Measurements from ENCODE around the gene NRAS. TPM values are rescaled to one million over a fixed set of nuclear protein-coding genes. Genes with fewer than 3 reads are reported as not detected.
"Not testable (repeated sequence)": the region's sequence is repeated elsewhere in the genome, so short reads cannot be mapped to it uniquely, and the experiment has no call there.

Gene NRAS
- polyA plus RNA-seq (ENCODE audit: insufficient read length) = 51.4 TPM

DNA sequence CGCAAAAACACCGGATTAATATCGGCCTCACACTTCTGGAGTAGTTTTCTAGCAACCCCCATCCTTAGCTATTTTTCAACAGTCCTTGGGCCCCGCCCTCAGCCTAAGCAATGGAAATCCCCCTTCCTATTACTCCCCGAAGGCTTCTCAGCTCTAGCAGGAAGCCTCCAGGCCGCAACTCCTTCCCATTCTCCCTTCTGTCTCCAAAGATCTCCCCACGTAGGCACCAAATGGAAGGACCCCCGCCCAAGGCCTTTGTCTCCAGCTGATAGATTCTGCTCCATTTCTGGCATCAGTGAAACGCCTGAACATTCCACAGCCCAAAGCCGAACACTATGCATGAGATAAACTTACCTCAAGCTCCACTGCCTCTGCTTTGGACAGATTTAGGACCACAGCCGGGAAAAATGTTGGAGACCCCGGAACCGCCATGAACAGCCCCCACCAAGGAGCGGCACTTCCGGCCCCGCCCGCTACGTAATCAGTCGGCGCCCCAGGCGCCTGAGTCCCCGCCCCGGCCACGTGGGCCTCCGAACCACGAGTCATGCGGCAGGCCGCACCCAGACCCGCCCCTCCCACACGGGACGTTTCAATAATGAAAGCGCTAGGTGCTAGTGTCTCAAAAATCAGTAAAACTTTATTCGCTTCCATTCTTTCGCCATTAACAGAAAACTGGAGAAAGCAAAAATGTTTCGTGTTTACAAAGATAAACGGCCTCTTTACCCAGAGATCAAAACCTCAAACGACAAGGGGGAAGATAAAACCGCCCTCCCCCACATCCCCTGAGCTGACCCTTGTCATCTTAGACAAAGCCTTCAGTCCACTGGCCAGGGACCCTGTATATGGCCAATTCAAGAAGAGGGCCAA lies at the start of gene NRAS:
NRAS (minus strand) TSS at position 468 of the 867 bp plus-strand sequence. CDS start 611 bp downstream, outside the sequence.
- peak; percentile 73 for DNase-seq (ENCODE audit: low read depth)

- DNase-seq (ENCODE audit: low read depth) = no peak
Observed at GRCh38 chr1:114764689-114765088, 48.1 kb upstream of the NRAS start.

- DNase-seq (ENCODE audit: low read depth) = no peak
Observed at GRCh38 chr1:114758256-114758832, 41.8 kb upstream of the NRAS start.

GRCh38 chr1:114757455-114758255 lies 41.1 kb upstream of the NRAS start, which contains the start of gene CSDE1:
TSS of gene CSDE1 (minus strand) at chr1:114757984. CDS start at chr1:114739890, 18,094 bp downstream.
- peak; percentile 96 for DNase-seq (ENCODE audit: low read depth)

GRCh38 chr1:114756949-114757454 lies 40.4 kb upstream of the NRAS start:
- DNase-seq (ENCODE audit: low read depth) = no peak

DNA sequence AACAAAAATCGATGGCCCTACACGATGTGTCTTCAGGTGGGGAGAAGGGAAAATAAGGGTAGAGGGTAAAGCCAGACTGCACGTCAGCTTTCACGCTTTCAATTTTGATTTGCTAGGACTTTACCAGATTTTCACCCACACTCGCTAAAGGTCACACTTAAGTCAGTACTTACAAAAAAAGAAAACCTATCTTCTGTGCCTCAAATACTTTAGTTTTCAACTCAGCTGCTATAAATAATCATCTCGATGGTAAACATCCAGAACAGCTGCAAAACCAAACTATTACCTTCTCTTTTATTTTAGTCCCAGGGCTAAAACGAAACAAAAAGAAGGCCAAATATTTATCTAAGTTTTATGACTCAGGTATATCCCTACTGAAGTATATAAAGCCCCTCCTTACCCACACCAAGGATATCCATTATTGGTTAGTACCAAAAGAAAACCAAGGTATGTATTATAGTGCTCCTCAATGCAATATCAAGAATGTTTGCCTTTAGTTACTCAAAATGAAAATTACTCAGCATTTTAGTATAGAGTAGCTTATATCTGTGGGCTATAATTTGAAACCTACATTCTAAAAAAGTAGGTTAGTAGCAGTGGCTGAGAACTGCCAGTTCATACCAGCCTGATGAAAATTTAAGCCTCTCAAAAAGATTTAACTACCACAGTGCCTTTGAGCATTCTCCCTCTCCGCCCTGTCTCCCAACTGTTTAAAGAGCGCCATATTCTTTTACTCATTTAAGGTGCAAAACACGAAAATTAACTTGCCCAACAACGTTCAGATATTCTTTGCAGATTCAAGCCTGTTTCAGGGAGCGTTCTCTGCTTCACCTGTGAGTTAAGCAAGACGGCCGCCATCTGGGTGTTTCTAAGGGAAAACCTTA lies 39.7 kb upstream of the NRAS start:
- DNase-seq (ENCODE audit: low read depth) = no peak

DNA sequence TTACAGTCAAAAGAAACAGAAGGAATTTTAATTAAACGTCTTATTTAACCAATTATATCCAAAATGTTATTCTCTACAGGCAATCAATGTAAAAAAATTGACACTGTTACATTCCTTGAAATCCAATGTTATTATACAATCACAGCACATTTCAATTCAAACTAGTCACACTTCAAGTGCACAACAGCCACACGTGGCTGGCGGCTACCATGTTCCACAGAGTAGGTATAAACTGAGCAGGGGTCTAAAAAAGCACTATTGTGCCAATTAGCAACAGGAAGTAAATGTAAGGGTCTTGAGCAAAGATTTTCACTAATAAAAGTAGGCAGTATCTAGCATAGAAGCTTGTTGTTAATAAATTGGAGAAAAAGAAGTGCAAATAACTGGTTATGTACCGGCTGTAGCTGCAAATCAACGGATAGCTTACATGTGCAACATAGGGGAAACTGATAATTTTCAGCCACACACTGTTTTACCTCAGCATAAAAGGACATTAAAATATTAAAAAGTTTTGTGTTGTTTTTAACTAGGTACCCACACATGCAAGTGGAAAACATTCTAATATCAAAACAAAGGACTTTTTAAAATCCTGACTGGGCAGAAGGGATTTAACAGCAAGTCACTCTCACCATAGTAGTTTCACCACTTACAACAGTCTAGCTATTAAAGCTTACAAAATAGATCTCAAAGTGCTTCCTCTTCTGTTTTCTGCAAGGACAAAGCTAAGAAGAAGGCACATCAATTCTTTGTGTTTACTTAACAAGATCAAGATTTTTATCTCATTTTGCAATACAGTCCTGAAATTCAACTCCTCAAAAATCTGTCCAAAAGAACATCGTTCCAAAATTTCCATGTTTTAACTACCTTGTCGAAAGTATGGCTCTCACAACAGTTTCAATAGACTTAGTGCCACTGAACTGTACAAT lies 38.7 kb upstream of the NRAS start:
- DNase-seq (ENCODE audit: low read depth) = no peak

DNA sequence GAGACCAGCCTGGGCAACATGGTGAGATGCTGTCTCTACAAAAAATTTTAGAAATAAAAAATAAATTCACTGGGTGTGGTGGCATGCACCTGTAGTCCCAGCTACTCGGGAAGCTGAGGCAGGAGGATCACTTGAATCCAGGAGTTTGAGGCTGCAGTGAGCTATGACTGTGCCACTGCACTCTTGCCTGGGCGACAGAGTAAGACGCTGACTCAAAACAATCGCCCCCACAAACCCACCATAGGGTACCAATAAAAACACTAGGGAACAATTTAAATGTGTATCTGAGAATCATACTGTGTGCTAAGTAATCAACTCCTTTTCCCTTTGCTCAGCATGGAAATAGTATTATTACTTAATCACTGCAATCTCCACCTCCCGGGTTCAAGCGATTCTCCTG lies 37.1 kb upstream of the NRAS start:
- not testable (repeated sequence) for DNase-seq (ENCODE audit: low read depth)

DNA sequence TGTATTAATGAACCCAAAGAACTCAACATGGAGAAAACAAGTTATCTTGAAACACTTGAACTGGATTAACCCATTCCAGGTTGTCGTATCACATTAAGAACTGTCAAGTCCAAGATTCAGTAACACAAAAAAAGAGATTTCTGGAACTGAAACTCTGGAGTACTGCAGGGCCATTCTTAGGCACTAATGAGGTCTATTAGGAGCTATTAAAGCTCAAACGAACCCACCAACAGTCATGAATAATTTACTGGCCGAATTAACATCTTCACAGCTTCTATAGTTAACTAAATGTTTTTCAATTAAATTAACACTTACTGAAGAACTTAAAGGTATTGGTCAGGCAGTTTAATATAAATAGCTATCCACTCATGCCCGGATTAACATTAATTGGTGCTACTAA lies 36.6 kb upstream of the NRAS start:
- DNase-seq (ENCODE audit: low read depth) = no peak

DNA sequence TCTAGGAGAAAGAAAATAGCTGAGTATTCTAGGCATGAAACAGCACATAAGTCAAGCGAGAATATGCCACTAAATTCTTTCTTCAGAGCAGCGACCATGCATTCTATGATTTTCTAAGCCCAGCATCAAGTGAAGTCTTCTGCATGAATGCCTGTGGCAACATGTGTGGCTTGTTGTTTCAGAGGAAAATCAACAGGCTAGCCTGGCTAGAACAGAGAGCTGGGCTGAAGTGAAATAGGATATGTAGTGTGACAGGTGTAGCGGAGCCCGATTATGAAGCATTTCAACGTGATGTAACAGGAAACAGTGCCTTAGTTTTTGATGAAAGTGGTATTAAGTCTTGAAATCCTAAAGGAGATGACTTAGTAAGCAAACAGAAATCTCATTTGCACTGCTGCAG lies 34.2 kb upstream of the NRAS start:
- no peak for DNase-seq (ENCODE audit: low read depth)

DNA sequence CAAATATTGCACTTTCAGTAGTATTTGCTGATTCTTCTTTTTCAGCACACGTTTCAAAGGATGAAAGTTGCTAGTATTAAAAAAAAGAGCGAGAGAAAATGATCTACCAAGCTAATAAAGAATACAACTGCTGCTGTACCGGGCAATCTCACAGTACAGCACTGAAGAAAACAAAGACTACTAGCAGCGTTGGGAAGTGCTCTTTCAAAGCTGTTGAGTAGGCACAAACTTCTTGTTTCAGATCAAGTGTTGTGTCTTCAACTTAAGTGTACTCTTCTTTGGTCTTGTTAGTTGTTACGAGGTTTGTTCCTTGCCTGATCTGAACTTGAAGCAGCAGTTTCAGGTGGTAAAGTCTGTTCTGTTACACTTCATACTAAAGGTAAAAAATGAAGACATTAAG lies 33.3 kb upstream of the NRAS start:
- no peak for DNase-seq (ENCODE audit: low read depth)

GRCh38 chr1:114746450-114747121 lies 30.0 kb upstream of the NRAS start:
- DNase-seq (ENCODE audit: low read depth) = no peak

DNA sequence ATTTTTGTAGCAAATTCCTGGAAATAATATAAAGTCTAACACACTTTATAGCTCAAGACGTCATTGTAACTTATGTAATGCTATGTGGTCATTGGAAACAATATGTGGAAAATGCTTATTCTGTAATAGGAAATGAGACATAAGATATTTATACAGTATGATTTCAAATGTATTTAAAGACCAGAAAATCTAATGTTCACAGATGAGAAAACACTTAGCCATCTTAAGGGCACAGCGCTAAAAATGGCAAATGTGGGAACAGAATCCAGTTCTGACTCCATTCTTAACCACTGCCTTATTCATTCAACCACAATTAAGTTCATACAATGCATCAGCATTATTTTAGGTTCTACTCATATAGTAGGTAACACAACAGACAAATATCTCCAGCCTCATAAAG lies 28.7 kb upstream of the NRAS start:
- no peak for DNase-seq (ENCODE audit: low read depth)

DNA sequence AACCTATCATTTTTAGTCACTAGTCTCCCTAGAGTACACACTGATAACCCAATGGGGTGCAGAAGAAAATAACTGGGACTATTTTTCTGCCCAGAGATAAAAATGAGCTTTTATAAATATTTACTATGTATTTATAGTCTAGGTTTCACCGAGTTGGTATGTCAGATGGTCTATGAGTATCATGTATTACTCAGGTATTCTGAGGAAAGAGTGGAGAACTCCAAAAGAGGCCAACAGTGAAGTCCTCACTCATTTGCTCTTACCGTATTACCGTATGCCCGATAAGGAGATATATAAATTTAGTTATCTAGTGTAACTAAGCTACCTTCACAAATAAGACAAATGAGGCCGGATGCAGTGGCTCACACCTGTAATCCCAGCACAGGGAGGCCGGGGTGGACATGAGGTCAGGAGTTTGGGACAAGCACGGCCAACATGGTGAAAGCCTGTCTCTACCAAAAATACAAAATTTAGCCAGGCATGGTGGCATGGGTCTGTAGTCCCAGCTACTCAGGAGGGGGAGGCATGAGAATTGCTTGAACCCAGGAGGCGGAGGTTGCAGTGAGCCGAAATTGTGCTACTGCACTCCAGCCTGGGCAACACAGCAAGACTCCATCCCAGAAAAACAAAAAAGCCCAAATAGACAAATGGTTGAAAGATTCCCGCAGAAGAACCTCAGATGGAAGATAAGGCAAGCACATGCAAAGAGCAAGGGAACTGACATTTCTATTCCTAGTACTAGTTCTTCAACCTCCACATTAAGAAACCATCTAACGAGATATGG lies 25.6 kb upstream of the NRAS start:
- DNase-seq (ENCODE audit: low read depth) = no peak

DNA sequence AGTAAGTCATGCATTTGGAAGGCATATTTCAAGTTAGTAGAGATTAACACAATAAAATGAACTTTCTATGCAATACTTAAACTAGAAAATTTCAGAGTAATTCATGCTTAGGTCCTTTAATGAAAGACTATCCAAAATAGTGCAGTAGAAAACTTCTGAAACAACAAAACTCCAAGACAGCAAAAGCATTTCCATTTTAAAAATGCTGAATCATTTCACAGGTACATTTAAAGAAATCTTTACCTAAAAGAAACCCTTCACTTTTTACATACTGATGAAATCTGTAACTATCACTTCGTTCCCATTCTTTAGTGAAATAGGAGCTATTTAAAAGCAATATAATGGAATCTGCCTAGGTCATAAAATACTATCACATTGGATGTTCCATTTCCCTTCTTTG lies 23.8 kb upstream of the NRAS start:
- DNase-seq (ENCODE audit: low read depth) = no peak

- DNase-seq (ENCODE audit: low read depth) = no peak
Observed at GRCh38 chr1:114737314-114737849, 20.8 kb upstream of the NRAS start.

GRCh38 chr1:114735479-114735878 lies 18.9 kb upstream of the NRAS start:
- DNase-seq (ENCODE audit: low read depth) = no peak

DNA sequence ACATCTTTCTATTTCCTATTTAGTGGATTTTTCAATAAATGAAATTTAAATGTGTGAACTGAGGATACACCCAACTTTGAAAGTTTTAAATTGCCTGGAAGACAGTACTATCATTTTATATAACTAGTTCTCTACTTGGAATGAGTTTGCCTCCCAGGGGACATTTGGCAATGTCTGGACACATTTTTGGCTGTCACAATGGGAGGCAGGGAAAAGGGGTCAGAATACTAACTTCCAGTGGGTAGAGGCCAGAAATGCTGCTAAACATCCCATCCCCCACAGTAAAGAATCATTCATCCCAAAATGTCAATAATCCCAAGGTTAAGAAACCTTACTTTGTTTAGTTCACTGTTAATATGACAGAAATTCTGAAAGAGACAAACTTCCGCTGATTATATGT lies 13.2 kb upstream of the NRAS start:
- DNase-seq (ENCODE audit: low read depth) = no peak

Data from forelimb muscle (tissue), 1 donor.